Measurements from ENCODE around the gene RPL39L.
"Not testable (repeated sequence)": the region's sequence is repeated elsewhere in the genome, so short reads cannot be mapped to it uniquely, and the experiment has no call there.

Gene RPL39L

GRCh38 chr3:187136936-187137335 lies 2.4 kb downstream of the RPL39L start:
- no peak for TF ChIP-seq CTCF (conservative IDR thresholded peaks at IDR 0.05)
- H3K27ac ChIP-seq: no peak overlapping the region

- no peak overlapping the region for H3K27ac ChIP-seq
- no peak for TF ChIP-seq CTCF (conservative IDR thresholded peaks at IDR 0.05)
These were observed 3.0 kb downstream of the RPL39L start for GRCh38 chr3:187136337-187136736.

- not testable (repeated sequence) for H3K27ac ChIP-seq
These were observed 4.1 kb downstream of the RPL39L start for GRCh38 chr3:187135172-187135690.

- not testable (repeated sequence) for H3K27ac ChIP-seq
These were observed 6.1 kb downstream of the RPL39L start for GRCh38 chr3:187133181-187133580.

- H3K27ac ChIP-seq: no peak overlapping the region
- TF ChIP-seq CTCF (conservative IDR thresholded peaks at IDR 0.05): no peak
These were observed 6.6 kb downstream of the RPL39L start for GRCh38 chr3:187132666-187133065.

- no peak for TF ChIP-seq CTCF (conservative IDR thresholded peaks at IDR 0.05)
- H3K27ac ChIP-seq: no peak overlapping the region
These were observed 7.3 kb downstream of the RPL39L start for GRCh38 chr3:187131981-187132380.

GRCh38 chr3:187130346-187131066 lies 8.8 kb downstream of the RPL39L start:
- H3K27ac ChIP-seq: no peak overlapping the region

GRCh38 chr3:187125319-187126031 lies 13.8 kb downstream of the RPL39L start:
- no peak overlapping the region for H3K27ac ChIP-seq
- no peak for TF ChIP-seq CTCF (conservative IDR thresholded peaks at IDR 0.05)

More at GRCh38 chr3:187130346-187131066, 8.8 kb downstream of the RPL39L start:
- no peak for TF ChIP-seq CTCF (conservative IDR thresholded peaks at IDR 0.05)
